Kidney (tissue), 14 donors: ENCODE measurements around the gene KCNQ1OT1. TPM values are rescaled to one million over a fixed set of nuclear protein-coding genes. Genes with fewer than 3 reads are reported as not detected.
A peak's percentile ranks its signal among the peaks of the same experiment; 100 is the strongest.

Experiments used
- DNase-seq, 5 donors: peaks; one replicate each; pipeline ENCODE4 v3.0.0-alpha.2; 2013 to 2020
- FAIRE-seq: peaks from 2 replicates; lab custom pipeline; 2012; peaks lifted over from hg19 to GRCh38; lab: Jason Lieb, UNC
- H3K27ac ChIP-seq, 2 donors: one replicate each; pipeline ENCODE4 v1.7.0; 2013; ENCODE audit warnings: low read depth in 2 of 2, low read length in 2 of 2, inconsistent platforms in 1 of 2
- H3K27me3 ChIP-seq: one replicate; pipeline ENCODE4 v1.7.1; 2013; ENCODE audit warnings: low read length, inconsistent platforms; ENCODE audit not compliant: control insufficient read depth, insufficient read depth
- H3K36me3 ChIP-seq, 3 donors: one replicate each; pipeline versions ENCODE4 v1.7.0 to v1.7.1; 2013; ENCODE audit warnings: low read length in 3 of 3, control low read depth in 1 of 3, inconsistent platforms in 1 of 3; ENCODE audit not compliant: insufficient read depth in 3 of 3, control insufficient read depth in 2 of 3
- H3K4me1 ChIP-seq, 3 donors: one replicate each; pipeline versions ENCODE4 v1.7.0 to v1.7.1; 2013; ENCODE audit warnings: low read length in 3 of 3, inconsistent platforms in 1 of 3, low read depth in 1 of 3; ENCODE audit not compliant: control insufficient read depth in 2 of 3, insufficient read depth in 2 of 3
- H3K4me3 ChIP-seq, 3 donors: one replicate each; pipeline versions ENCODE4 v1.7.0 to v1.8.1; 2013; ENCODE audit warnings: low read length in 3 of 3, control low read depth in 1 of 3, inconsistent platforms in 1 of 3
- H3K9ac ChIP-seq, 3 donors: one replicate each; pipeline versions ENCODE4 v1.7.0 to v1.7.1; 2013; ENCODE audit warnings: low read length in 3 of 3, control low read depth in 1 of 3, inconsistent platforms in 1 of 3
- H3K9me3 ChIP-seq, 3 donors: one replicate each; pipeline versions ENCODE4 v1.7.0 to v1.7.1; 2013; ENCODE audit warnings: low read length in 3 of 3, control low read depth in 1 of 3, inconsistent platforms in 1 of 3; ENCODE audit not compliant: control insufficient read depth in 2 of 3, insufficient read depth in 1 of 3
- CTCF ChIP-seq: IDR thresholded peaks from 3 replicates; pipeline ENCODE4 v1.5.1; 2012; ENCODE audit warnings: mild to moderate bottlenecking, moderate library complexity, borderline replicate concordance; ENCODE audit not compliant: insufficient read depth; ENCODE audit errors: extremely low read depth
- intact Hi-C: fragments of 100-400 bp; cut with DNase I; formaldehyde crosslinking; loops from one replicate; pipeline ENCODE4 v1.11.1; 2022
- polyA plus RNA-seq: library from polyadenylated mRNA; stranded (reverse); fragments of 350-450 nt; fragmentation: Illumina TruSeq; extraction: RNeasy Lipid Tissue Mini Kit (QIAGEN cat#74804); gene quantifications from one replicate; pipeline ENCODE4 v1.2.3, GENCODE V29; 2014; ENCODE audit warnings: low read depth, low replicate concordance; ENCODE audit not compliant: insufficient read depth
- total RNA-seq: library from RNA; stranded (reverse); fragmentation: NEBNext Ultra II Directional; extraction: Animal tissue kit (Norgen Biotek cat#: 25700); gene quantifications from one replicate; pipeline ENCODE4 v1.2.1, GENCODE V29; 2021
- donor health status: control.
- donor health status: control.
- donor health status: control.
- donor health status: control.
- donor health status: control.
- donor health status: DM: yes; HTN: yes; CAD: no.
- donor health status: Normal renal cell carcinoma (clear cell type).

The KCNQ1OT1 gene
- total and polyA plus RNA-seq, 2 donors from 2014 or later = 0.22 to 4.4 TPM

GRCh38 chr11:2677127-2677526 lies 22.7 kb downstream of the KCNQ1OT1 start:
- TF ChIP-seq CTCF = no peak
- no peaks in the 10 kb centered on the region for H3K36me3 ChIP-seq
- H3K9me3 ChIP-seq = no peaks in the 10 kb centered on the region
- intact Hi-C loops = no loop called here
- no peak overlapping the region for H3K9ac ChIP-seq
- no peak overlapping the region for H3K4me3 ChIP-seq
- H3K27ac ChIP-seq = no peak overlapping the region
- FAIRE-seq = no peak
- no peaks in the 10 kb centered on the region for H3K27me3 ChIP-seq
- H3K4me1 ChIP-seq = peaks cover 0 to 11% (median 0%) of the 10 kb centered on the region in 3 donors
- DNase-seq = no peak

GRCh38 chr11:2675540-2675939 lies 24.3 kb downstream of the KCNQ1OT1 start:
- Histone ChIP-seq H3K4me1 (peaks cover 0 to 11% (median 0%) of the 10 kb centered on the region in 3 donors), H3K36me3 (no peaks in the 10 kb centered on the region), H3K9ac (no peak overlapping the region), H3K27ac (no peak overlapping the region), H3K4me3 (no peak overlapping the region), H3K27me3 (no peaks in the 10 kb centered on the region), H3K9me3 (no peaks in the 10 kb centered on the region)
- no peak for TF ChIP-seq CTCF
- DNase-seq (peak in 2 of 5 donors; percentile 41 to 62), FAIRE-seq (no peak)
- intact Hi-C loops = no loop called here

- H3K9ac ChIP-seq = no peak overlapping the region
- FAIRE-seq = no peak
- H3K36me3 ChIP-seq = peaks cover 0 to 2% (median 0%) of the 10 kb centered on the region in 3 donors
- DNase-seq = peak; percentile 44 to 61 (median 55)
- H3K4me1 ChIP-seq = peaks cover 0 to 11% (median 0%) of the 10 kb centered on the region in 3 donors
- TF ChIP-seq CTCF = no peak
- H3K27me3 ChIP-seq = no peaks in the 10 kb centered on the region
- no peak overlapping the region for H3K27ac ChIP-seq
- H3K9me3 ChIP-seq = no peaks in the 10 kb centered on the region
- intact Hi-C loops = no loop called here
- no peak overlapping the region for H3K4me3 ChIP-seq
Observed at GRCh38 chr11:2674658-2675131, 25.1 kb downstream of the KCNQ1OT1 start.
